HepG2 (cell line): Measurements from ENCODE around the gene SMLR1. TPM values are rescaled to one million over a fixed set of nuclear protein-coding genes. Genes with fewer than 3 reads are reported as not detected.

Experiments
- polyA plus RNA-seq, 8 experiments: library from polyadenylated mRNA; depleted of rRNA in 3 of 8; stranded (reverse) in 7 of 8; unstranded in 1 of 8; fragments of >200 nt; fragmentation: Illumina TruSeq in 4 of 8; extraction: Trizol in 4 of 8; gene quantifications; 2 replicates each; pipeline versions ENCODE4 v1.2.1 to v1.2.3, GENCODE V29; 2011 to 2016; ENCODE audit warnings: low read depth in 4 of 8, missing spikeins in 1 of 8, mixed read lengths in 1 of 8; ENCODE audit not compliant: insufficient read depth in 1 of 8
- total RNA-seq, 5 experiments: library from RNA; depleted of rRNA; stranded (reverse); fragments of >200 nt; fragmentation: Illumina TruSeq; extraction: Trizol; gene quantifications; 2 replicates each; pipeline ENCODE4 v1.2.3, GENCODE V29; 2016; ENCODE audit warnings: low read depth in 1 of 5

The SMLR1 gene
- total and polyA plus RNA-seq, 2 of the 13 experiments (the other 11 are each of a cell fraction or from before 2014, with no cell fraction given) = 41.8 to 104 TPM

Other genes with a start within 250 kb of the SMLR1 start
- gene EPB41L2, start 235.8 kb downstream of the SMLR1 start, total RNA-seq (2016; rRNA removed; fragmentation: Illumina TruSeq; extraction: Trizol) = 41.7 and 42.1 TPM in 2 replicates
- 45.3 and 56.4 TPM in 2 replicates for gene EPB41L2, start 235.8 kb downstream of the SMLR1 start, polyA plus RNA-seq (2011; rRNA removed)